GM19035 (cell line): Measurements from ENCODE around the gene ARRB1.
"Not testable (repeated sequence)": the region's sequence is repeated elsewhere in the genome, so short reads cannot be mapped to it uniquely, and the experiment has no call there.

Source experiments
- ATAC-seq: cut with Tn5 transposase; IDR thresholded peaks from one replicate; pipeline ENCODE4 v1.9.1; 2021; ENCODE audit not compliant: unreplicated experiment

ARRB1 gene

DNA sequence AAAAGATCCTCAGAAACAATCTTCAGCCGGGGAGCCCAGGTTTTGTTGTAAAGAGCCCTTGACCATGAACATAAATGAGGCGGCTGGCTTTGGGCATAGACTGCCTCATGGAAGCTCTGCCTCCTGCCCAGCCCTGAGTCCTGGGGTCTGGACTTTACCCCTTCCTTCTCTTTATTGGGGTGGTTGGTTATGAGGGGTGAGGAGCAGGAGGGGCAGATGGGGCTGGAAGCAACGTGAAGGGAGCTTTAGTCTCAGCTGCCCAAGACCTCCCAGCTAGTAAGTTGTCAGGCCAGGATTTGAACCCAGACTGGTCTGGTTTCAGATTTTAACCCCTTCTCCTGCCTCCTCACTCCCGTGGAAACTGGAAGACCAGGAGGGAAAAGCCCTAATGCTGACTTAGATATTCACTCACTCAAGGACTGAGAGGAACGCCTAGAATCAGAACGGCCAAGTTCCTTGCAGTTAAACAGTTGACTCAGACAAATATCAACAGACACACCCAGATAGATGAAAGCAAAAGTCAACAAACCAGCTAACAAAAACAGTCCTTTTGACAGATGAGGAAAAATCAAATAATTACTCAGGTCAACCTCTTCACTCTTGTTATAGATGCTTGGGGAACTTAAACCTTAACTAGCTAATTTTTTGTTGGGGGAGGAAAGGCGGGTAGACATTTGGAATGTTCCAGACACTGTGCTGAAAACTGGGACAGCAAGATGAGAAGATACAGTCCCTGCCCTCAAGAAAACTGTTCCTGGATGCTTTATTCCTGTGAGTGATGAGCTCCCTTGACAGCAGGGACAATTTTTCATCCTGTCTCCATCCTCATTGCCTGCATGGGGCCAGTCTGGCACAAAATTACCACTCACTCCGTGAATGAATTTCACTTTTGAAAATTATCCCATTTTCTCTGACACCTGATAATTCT lies 20.8 kb upstream of the ARRB1 start:
- no peak for ATAC-seq

DNA sequence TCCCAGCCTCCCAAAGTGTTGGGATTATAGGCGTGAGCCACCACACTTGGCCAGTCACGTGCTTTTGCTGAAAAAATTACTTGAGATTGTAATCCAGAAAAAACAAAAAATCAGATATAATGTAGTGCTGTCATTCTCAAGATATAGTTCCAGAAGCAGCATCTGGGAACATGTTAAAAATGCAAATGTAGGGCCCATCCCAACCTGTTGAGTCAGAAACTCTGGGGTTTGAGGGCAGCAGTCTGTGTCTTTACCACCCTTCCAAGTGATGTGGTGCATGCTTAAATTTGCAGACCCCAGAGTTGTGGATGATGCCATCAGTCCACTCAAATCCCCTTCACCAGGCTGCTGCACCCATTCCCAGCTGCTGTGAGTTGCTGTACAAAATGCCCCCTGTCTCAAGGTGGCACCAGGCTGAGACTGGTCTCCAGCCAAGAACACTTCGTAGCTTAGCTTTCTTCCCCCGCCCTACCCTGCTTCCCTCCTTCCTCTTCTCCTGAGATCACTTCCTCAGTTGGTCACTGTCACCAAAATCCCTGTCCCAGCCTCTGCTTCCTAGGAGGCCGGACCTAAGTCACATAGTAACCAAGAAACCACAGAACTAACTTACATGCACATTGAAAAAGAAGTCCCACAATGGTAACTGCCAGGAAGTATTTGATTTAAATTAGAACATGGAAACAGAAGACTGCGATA lies 18.2 kb upstream of the ARRB1 start:
- ATAC-seq = no peak

DNA sequence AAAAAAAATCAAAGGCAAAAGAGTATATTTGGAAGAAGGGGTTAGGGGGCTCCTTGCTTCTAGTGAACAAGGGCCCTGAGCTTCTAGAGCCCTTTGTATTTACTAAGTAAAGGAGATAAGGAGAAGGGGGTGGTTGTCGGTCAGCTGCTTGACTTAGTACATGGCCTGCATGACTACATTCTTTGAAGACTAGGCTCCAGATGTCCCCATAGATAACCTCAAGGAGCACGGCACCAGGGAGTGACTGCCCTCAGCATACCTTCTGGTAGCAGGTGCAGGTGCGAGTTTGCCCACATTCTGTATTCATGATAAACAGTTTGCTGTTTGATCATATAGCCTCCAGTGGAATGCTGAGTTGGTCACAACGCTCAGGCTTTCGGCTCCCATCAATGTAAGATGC lies 15.4 kb upstream of the ARRB1 start:
- ATAC-seq = not testable (repeated sequence)

DNA sequence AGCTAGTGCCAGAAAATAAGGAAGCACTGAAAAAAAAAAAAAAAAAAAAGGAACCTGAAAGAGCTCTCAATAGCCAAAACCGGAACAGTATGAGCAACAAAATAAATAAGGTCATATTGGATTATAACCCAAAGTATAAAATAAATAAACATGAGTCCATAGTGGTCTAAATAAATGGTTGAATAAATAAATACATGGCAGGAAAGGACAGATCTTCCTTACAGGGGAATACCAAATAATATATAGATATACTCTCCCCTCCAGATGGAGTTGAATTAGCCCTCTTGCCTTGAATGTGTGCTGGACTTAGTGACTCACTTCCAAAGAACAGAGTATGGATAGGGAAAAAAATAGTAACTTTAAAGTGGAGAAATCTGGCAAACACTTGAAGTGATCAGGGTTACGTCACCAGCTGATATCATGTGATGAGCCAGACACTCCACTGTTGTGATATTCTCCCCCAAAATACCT lies 14.3 kb upstream of the ARRB1 start:
- no peak for ATAC-seq

DNA sequence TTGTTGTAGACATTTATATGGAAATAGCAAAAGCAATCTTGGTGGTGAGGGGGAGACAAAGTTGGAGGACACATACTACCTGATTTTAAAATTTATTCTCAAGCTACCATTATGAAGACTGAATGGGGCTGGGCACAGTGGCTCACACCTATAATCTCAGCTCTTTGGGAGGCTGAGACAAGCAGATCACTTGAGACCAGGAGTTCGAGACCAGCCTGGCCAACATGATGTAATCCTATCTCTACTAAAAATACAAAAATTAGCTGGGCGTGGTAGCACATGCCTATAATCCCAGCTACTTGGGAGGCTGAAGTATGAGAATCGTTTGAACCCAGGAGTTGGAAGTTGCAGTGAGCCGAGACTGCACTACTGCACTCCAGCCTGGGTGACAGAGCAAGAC lies 10.8 kb upstream of the ARRB1 start:
- not testable (repeated sequence) for ATAC-seq

DNA sequence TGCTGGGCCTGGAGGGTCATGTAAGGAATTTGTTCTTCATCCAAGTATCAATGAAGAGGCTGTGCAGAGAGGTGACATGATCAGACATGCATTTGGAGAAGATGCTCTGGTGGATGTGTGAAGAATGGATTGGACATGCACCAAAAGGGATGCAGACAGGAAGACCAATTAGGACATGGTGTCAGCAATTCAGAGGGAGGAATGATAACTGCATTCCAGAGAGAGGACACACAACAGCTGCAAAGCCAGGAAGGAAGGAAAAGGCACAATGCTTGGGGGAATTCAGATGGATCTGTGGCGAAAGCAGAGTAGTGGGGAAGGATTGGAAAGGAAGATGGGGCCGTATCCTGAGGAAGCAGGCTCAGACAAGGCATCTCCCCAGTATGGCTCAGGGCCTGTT lies 5.2 kb upstream of the ARRB1 start:
- ATAC-seq = no peak

DNA sequence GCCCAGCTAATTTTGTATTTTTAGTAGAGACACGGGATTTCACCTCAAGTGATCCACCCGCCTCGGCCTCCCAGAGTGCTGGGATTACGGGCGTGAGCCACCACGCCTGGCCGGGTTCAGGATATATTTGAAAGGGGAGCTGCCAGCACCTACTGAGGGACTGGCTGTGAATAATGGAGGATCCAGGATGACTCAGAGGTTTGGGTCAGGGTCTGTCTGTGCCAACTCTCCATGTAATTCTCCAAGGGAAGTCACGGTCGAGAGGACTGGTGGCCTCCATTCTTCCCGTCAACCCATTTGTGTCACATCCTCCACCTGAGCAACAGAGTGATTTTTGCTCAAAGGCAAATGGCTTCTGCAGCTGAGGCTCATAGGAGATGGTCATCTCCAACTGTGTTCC lies 3.6 kb upstream of the ARRB1 start:
- no peak for ATAC-seq

DNA sequence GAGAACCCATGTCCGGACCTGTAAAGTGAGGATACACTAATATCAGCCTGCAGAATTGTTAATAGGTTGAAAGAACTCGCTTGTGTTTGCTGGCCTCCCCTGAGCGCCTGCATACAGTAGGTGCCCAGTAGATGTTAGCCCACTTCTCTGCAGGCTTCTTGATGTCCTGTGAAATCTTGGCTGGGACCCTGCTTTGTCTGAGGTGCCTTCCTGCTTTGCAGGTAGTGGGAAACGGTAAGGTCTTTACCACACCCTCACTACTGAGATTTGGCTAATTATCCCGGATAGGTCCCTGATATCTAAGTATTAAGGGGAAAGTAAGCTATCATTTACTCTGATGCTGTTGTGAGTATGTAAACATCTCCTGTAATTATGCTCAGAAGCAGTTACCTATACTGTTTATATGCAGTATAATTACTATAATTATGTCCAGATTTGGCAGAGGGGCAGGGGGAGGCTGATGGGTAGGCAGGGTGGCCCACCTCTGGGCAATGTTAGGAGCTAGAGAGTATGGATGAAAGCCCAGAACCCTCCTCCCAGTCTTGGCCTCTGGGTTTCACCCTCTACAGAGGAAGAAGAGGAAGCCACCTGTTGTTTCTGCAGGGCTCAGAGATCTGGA lies 1.2 kb upstream of the ARRB1 start:
- no peak for ATAC-seq

DNA sequence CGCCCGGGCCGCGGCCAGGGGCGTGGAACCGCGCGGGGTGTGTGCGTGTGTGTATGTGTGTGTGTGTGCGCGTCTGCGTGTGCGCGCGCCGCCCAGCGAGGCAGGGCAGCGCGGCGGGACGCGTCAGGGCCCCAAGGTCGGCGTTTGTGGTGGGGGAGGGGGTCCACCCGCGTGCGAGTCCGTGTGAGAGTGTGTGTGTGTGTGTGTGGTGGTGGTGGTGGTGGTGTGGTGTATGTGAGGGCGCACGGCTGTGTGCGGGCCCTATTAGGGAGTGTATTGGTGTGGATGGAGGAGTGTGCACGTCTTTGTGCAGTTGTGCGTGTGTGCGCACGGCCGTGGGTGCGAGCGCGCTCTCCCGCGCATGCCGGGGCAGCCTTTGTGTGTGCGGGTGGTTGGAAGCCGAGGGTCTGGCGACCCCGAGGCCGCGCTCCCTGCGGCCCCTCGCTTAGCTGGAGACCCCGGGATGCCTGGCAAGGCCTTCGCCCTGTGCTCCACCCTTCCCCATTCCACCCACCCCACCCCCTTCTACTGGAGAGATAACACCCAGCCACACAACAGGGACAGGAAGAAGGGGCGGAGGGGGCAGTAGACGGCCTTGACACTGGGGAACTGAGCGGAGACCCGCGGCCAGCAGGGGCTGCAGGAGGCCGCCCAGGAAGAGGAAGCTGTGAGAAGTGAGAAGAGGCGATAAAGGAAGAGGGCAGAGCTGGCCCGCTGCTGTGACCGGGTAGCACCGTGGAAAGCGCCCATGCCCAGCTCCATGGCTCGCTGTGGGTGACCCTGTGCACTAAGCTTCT lies 528 bp upstream of the ARRB1 start:
- no peak for ATAC-seq

DNA sequence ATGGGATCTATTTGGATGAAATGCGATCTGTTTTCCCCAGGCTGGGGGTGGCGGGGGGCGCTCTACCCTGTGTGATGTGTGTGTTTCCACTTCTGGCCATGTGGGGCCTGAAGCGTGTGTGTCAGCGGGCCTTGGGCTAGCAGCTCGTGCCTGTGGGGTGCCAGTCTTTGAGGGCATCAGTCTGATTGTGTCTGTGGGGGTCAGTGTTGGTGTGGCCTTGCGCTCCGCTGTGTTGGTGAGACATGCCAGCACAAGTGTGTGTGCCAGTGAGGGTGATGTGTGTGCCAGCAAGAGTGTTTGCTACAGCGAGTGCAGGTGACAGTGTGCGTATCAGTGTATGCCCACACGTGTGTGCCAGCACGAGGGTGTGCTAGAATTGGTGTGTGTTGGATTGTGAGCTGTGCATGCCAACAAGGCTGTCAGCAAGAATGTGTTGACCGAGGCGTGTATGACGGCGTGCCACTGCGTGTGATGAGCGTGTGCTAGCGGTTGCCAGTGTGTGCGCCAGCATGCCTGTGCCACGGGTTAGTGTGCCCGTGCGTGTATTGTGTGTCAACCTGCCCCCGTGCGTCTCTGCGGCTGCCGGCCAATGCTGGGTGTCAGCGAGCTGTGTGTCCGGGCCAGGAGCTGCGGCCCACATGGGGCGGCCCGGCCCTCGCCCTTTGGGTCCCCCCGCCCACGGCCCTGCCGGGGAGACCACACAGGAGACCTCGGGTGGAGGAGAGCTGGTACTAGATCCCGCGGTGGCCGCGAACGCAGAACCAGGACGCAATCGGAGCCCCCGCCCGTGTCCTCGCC lies 519 bp downstream of the ARRB1 start:
- no peak for ATAC-seq

DNA sequence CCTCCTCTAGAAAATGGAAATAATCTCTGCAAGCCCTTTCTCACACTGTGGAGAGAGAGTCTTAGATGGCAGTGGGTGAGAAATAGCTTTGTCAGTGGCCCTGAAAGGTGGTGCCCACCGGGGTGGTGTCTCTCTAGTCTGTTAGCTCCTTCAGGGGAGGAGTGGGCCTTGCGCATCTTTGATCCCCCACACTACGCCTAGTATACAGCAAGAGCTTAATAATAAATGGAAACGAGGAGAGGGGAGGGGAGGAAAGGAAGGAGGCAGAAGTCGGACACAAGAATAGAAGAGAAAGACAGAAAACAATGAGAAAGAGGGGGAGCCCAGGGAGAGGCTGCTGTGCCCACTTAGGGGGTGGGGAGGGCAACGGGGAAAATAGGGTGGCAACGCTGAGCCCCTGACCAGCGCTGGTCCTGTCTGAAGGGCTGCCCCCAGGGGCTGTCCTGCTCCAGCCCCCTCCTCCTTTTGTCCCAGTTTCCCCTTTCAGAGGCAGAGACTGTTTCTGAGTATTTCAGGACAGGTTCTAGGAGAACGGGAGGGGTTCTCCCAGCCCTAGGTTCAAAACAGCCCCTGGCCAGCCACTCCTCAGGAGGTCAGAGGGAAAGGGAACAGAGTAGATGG lies 1.2 kb downstream of the ARRB1 start:
- ATAC-seq = no peak

DNA sequence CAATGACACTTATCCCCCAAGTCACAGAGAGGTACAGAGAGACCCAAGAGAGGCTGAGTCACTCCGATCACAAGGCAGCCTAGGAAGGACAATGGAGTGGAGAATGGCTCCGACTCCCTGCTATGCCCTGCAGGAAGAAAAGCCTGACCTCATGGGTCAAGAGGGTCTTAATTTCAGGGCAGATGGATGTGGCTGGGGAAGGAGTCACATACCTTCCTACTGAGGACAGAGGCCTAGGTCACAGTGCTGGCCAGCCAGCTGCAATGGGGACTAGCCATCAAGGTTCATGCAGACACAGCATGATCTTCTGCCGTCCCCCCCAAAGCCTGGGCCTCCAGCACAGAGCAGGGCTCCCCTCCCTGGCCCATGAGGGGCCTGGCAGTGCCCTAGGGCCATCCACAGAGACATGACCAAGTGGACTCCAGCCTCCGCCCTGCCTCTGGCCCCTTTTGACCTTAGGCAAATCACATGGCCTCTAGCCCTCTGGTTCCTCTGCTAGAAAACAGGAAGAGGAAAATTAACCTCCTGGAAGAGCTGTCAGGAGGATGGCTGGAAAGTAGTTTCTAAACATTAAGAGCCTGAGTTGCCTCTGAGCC lies 1.8 kb downstream of the ARRB1 start:
- no peak for ATAC-seq

DNA sequence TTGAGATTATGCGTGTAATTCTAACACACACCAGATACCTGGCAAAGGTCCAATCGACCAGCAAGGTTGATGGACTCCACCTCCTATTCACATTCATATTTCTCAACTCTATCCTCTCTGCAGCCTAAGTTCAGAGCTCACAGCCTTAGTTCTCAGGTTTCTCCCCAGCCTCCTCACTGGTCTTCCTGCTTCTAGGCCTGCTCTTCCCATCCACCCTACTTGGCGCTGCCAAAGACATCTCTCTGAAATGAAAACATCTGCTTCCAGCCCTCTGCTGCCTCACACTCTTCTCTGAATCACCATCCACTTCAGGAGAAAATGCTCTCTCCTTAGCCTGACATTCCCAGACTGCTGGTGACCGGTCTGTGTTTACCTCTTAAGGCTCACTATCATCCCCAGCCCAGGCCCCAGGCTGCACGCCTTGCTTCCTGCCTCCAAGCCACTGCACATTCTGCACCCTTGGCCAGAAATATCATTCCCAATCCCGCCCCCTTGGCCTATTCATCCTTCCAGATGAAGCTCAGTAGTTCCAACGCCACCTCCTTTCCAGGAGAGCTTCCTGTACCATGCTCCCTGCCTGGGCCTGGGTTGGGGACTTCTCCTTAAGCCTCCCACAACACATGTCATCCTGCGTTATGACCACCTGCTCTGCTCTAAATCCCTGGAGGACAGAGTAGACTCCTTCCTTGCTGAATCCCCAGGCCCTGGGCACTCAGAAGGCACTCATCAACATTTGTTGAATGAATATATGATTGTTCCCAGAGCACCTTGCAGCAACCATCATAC lies 3.5 kb downstream of the ARRB1 start:
- no peak for ATAC-seq

DNA sequence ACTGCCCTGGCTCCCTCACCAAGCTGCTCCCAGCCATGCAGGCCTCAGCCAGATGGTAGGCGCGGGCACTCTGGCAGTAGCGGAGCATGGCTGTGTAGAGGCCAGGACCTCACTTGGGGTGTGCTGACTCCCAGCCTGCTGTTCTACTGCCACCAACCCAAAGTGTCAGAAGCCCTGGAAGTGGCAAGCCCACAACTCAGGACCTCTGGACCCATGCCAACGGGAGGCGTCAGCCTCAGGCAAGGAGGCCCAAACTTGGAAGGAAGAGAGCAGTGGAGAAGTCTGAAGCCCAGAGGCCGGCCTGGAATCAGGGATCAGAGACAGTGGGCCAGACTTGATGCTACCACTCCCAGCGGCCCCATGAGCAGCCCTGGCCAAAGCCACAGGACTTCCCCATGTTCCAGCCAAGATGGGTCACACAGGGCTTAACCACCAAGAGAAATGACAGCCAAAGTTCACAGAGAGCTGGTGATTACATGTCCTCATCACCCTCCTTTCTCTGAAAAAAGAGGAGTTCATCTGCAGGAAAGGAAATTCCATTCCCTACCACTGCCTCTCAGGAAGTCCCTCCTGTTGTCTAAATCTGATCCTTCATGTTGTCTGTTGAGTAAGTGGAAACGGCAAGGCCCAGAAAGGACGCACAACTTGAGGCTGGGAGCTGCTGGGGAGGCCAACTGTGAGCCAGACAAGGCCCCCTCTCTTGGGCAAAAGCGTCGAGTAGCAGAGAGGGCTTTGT lies 4.4 kb downstream of the ARRB1 start:
- ATAC-seq = no peak

DNA sequence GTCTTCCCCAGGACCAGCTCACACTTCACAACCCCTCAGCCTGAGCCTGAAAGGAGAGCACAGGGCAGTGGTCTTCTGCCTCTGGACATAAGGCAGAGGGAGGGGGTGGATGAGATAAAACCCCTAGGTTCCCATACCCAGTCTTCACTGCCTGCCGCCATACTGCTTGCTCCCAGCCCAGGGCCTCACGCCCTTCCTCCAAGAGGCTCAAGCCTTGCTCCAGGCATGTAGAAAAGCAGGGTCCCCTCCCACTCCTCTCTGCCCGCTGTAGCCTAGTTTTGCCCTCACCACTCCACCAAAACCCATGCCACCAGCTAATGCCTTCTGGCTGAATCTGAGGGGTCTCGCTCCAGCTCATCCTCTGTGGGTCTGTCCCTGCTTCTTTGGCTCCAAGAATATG lies 5.2 kb downstream of the ARRB1 start:
- ATAC-seq = no peak

DNA sequence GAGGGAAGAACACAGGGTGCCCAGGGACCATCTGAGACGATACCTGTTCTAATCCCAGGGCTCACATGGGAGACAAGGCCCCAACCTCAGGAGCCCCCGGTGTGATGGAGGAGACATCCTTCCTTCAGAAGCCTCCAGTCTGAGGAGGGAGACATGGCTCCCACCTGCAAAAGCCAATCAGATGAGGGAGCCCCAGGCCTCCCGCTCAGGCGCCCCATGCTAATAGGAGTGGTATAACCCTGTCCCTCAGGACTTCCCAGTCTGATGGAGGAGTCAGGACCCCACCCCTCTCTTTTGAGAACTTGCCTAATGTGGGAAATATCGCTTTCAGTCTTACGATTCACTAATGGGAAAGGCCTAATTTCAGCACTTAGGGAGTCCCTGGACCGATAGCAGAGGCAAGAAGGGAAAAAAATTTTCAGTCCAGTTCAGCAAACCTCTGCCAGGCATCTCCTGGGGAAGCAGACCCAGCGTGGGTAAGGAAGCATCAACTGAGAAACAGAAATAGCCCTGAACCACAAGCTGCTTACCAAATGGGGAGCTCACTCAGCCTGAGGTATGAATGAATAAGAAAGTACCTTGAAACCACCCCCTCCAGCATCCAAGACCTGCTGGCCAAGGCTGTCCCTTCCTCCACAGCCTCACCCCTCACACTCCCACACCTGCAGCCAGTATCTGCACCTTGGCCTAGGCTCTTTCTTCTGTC lies 5.9 kb downstream of the ARRB1 start:
- ATAC-seq = no peak

DNA sequence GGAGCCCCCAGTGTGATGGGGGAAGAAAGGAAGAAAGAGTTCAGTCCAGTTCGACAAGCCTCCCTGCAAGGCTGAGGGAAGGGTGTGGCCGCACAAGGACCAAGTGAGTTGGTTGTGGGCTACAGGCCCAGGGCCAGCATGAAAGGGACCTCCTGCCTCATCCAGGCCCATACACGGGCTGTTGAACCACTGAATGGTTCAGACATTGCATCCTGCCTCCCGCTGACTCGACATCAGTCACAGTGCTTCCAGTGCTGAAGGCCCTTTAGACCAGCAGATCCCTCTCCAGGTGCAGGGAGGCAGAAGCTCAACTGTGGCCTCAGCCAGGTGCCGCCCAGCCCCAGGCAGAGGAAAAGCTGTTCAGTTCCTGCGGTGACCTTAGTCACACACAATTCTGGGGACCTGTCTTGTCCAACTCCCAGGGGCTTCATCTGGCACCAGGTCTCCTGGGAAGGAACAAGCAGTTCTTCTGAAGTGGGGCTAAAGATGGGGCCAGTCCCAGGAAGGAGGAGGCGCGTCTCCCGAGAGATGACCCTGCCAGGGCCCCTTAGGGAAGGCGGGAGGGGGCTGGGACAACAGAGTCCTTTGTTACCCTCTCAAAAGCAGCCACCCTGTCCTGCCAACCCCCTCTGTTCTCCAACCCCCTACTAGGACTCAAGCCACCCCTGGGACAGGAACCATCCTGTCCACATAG lies 6.6 kb downstream of the ARRB1 start:
- ATAC-seq = no peak
